CD4-positive, alpha-beta T cell (primary cell): ENCODE results near the gene LARGE1. TPM values are rescaled to one million over a fixed set of nuclear protein-coding genes. Genes with fewer than 3 reads are reported as not detected.

ENCODE experiments used
- ATAC-seq: fragments of 200-7000 bp; cut with Tn5 transposase; one replicate; pipeline ENCODE4 v1.10.0; 2022; ENCODE audit warnings: mild to moderate bottlenecking; ENCODE audit not compliant: poor library complexity
- CTCF ChIA-PET: fragments of 350-600 bp; sonication (Branson Sonifier 250); formaldehyde crosslinking; loops from one replicate; lab custom pipeline; 2021; ENCODE audit warnings: antibody characterized with exemption, inconsistent platforms; lab: Charles Lee
- POLR2A ChIA-PET: fragments of 350-600 bp; sonication (Branson Sonifier 250); formaldehyde crosslinking; loops from one replicate; lab custom pipeline; 2021; ENCODE audit warnings: antibody characterized with exemption, inconsistent platforms; lab: Charles Lee
- DNase-seq, 14 experiments: peaks; one replicate each; pipeline ENCODE4 v3.0.0-alpha.2; 2013 to 2020; ENCODE audit warnings: mixed read lengths in 2 of 14
- H3K27ac ChIP-seq, 2 donors: one replicate each; pipeline versions ENCODE4 v1.5.1 to v1.7.0; 2013; ENCODE audit warnings: low read length in 2 of 2, low read depth in 1 of 2, mild to moderate bottlenecking in 1 of 2
- H3K27me3 ChIP-seq, 2 experiments: 1 replicate in 1 of 2; 2 replicates in 1 of 2; pipeline versions ENCODE4 v1.6.1 to v1.7.0; 2013; ENCODE audit warnings: low read length in 2 of 2, control low read depth in 1 of 2, mild to moderate bottlenecking in 1 of 2, moderate library complexity in 1 of 2; ENCODE audit not compliant: insufficient read depth in 2 of 2, control insufficient read depth in 1 of 2
- H3K36me3 ChIP-seq: one replicate; pipeline ENCODE4 v1.6.1; 2013; ENCODE audit warnings: low read length, control low read depth; ENCODE audit not compliant: insufficient read depth
- H3K4me1 ChIP-seq: one replicate; pipeline ENCODE4 v1.6.1; 2013; ENCODE audit warnings: low read length, control low read depth; ENCODE audit not compliant: insufficient read depth
- H3K4me3 ChIP-seq: one replicate; pipeline ENCODE4 v1.5.1; 2013; ENCODE audit warnings: mild to moderate bottlenecking, low read length, moderate library complexity
- H3K9me3 ChIP-seq, 2 experiments: 1 replicate in 1 of 2; 2 replicates in 1 of 2; pipeline versions ENCODE4 v1.6.1 to v1.7.0; 2013; ENCODE audit warnings: low read length in 2 of 2, mild to moderate bottlenecking in 2 of 2, control low read depth in 1 of 2, moderate library complexity in 1 of 2; ENCODE audit not compliant: control insufficient read depth in 1 of 2, insufficient read depth in 1 of 2
- H3K27ac Mint-ChIP-seq: one replicate; pipeline ENCODE4 v1.8.0; 2020; ENCODE audit warnings: mixed read lengths
- H3K27me3 Mint-ChIP-seq: one replicate; pipeline ENCODE4 v1.8.0; 2021; ENCODE audit warnings: mixed read lengths
- H3K36me3 Mint-ChIP-seq: one replicate; pipeline ENCODE4 v1.8.0; 2021; ENCODE audit warnings: low read depth, mixed read lengths
- H3K4me1 Mint-ChIP-seq: one replicate; pipeline ENCODE4 v1.8.0; 2021; ENCODE audit warnings: low read depth, mixed read lengths
- H3K4me3 Mint-ChIP-seq: one replicate; pipeline ENCODE4 v1.8.0; 2020; ENCODE audit warnings: mild to moderate bottlenecking, mixed read lengths
- H3K9me3 Mint-ChIP-seq: one replicate; pipeline ENCODE4 v1.8.0; 2020; ENCODE audit warnings: mixed read lengths
- intact Hi-C, 2 experiments: fragments of 100-400 bp; cut with DNase I in 1 of 2; cut with micrococcal nuclease in 1 of 2; formaldehyde crosslinking; loops; one replicate each; pipeline versions ENCODE4 v1.15.1 to v1.9.0; 2023 to 2025; cut with DNase I, micrococcal nuclease
- total RNA-seq, 174 experiments: library from RNA in 2 of 174; stranded (reverse) in 2 of 174; gene quantifications; one replicate each; pipeline ENCODE4 v1.2.3 and lab custom pipeline; 2021 to 2026
- TF ChIP-seq, protein P1 (sequence below): fragments of 200-600 bp; IDR thresholded peaks from one replicate; pipeline ENCODE4 v1.8.0; 2022; ENCODE audit warnings: antibody characterized with exemption, mild to moderate bottlenecking

The LARGE1 gene
- total RNA-seq, 2 experiments from 2014 or later: 0.14 to 0.70 TPM

DNA sequence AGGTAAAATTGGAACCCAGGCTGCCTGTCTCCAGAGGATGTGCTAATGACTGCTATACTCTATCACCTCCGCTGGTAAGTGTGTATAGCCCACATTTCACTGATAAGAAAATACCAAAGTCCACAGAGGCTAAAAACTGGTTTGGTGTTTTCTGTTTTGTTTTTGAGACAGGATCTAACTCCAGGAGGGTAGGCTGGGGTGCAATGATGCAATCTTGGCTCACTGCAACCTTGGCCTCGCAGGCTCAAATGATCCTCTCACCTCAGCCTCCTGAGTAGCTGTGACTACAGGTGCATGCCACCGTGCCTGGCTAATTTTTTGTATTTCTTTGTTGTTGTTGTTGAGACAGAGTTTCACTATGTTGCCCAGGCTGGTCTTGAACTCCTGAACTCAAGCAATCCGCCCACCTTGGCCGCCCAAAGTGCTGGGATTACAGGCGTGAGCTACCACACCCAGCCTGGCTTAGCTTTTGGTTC lies 409.8 kb downstream of the LARGE1 start:
- TF ChIP-seq, protein P1, sequence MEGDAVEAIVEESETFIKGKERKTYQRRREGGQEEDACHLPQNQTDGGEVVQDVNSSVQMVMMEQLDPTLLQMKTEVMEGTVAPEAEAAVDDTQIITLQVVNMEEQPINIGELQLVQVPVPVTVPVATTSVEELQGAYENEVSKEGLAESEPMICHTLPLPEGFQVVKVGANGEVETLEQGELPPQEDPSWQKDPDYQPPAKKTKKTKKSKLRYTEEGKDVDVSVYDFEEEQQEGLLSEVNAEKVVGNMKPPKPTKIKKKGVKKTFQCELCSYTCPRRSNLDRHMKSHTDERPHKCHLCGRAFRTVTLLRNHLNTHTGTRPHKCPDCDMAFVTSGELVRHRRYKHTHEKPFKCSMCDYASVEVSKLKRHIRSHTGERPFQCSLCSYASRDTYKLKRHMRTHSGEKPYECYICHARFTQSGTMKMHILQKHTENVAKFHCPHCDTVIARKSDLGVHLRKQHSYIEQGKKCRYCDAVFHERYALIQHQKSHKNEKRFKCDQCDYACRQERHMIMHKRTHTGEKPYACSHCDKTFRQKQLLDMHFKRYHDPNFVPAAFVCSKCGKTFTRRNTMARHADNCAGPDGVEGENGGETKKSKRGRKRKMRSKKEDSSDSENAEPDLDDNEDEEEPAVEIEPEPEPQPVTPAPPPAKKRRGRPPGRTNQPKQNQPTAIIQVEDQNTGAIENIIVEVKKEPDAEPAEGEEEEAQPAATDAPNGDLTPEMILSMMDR: no peak
- Mint-ChIP-seq H3K9me3 (no peaks in the 10 kb centered on the region), H3K27ac (no peak overlapping the region), H3K36me3 (no peaks in the 10 kb centered on the region), H3K27me3 (no peaks in the 10 kb centered on the region), H3K4me1 (no peaks in the 10 kb centered on the region), H3K4me3 (no peak overlapping the region)
- POLR2A ChIA-PET: no interaction called here
- H3K27me3 ChIP-seq: no peaks in the 10 kb centered on the region
- no peak overlapping the region for H3K27ac ChIP-seq
- intact Hi-C loops: no loop called here
- ATAC-seq: no peak
- no peaks in the 10 kb centered on the region for H3K9me3 ChIP-seq
- no peaks in the 10 kb centered on the region for H3K36me3 ChIP-seq
- no peaks in the 10 kb centered on the region for H3K4me1 ChIP-seq
- CTCF ChIA-PET: no interaction called here
- no peak overlapping the region for H3K4me3 ChIP-seq
- DNase-seq: no peak

DNA sequence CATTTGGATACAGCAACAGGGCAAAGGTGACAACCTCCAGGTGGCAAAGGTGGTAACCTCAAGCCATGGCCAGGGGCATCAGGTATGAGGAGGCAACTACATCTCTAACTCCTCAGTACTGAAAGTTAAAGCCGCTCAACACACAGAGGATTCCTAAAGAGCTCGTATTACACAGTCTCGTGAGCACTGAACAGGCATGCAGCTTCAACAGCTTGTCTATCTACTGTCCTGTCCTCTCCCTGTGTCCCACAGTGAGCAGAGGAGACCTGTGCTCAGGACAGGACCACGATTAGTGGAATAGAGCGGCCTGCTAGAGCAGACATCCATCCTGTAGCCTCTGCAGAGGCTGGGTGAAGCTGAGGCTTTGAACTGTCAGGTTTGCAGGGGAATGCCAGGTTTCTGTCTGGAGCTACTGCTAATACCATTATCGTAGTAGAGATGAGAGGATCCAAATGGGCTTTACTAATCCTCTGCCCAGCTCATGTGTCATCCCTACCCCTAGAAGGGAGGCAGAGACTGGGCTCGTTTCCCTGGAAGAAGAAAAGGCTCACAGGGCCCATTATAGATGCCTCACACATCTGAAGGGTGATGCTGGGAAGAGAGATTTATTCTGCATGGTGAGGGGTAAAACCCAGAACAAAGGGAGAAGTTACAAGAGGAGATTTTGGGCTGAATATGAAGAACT lies 415.2 kb downstream of the LARGE1 start:
- ChIA-PET POLR2A (no interaction called here), CTCF (no interaction called here)
- DNase-seq (no peak), ATAC-seq (no peak)
- Histone ChIP-seq H3K4me1 (no peaks in the 10 kb centered on the region), H3K4me3 (no peak overlapping the region), H3K27me3 (no peaks in the 10 kb centered on the region), H3K36me3 (no peaks in the 10 kb centered on the region), H3K9me3 (no peaks in the 10 kb centered on the region), H3K27ac (no peak overlapping the region)
- intact Hi-C loops: no loop called here
- H3K36me3 Mint-ChIP-seq: no peaks in the 10 kb centered on the region
- TF ChIP-seq, protein P1: no peak
- H3K27ac Mint-ChIP-seq: no peak overlapping the region
- no peaks in the 10 kb centered on the region for H3K27me3 Mint-ChIP-seq
- H3K4me1 Mint-ChIP-seq: no peaks in the 10 kb centered on the region
- H3K9me3 Mint-ChIP-seq: no peaks in the 10 kb centered on the region
- H3K4me3 Mint-ChIP-seq: no peak overlapping the region

DNA sequence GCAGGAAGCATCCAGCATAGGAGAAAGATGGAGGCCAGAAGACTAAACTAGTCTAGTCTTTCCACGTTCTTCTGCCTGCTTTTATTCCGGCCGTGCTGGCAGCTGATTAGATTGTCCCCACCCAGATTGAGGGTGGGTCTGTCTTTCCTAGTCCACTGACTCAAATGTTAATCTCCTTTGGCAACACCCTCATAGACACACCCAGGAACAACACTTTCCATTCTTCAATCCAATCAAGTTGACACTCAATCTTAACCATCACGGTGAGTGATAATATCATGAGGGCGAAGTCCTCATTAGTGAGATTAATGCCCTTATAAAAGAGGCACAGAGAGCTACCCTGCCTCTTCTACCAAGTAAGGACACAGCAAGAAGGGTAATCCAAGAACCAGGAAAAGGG lies 424.2 kb downstream of the LARGE1 start:
- H3K4me1 Mint-ChIP-seq: peaks cover 8% of the 10 kb centered on the region
- DNase-seq: no peak
- Histone ChIP-seq H3K27ac (no peak overlapping the region), H3K36me3 (no peaks in the 10 kb centered on the region), H3K9me3 (no peaks in the 10 kb centered on the region), H3K27me3 (no peaks in the 10 kb centered on the region), H3K4me1 (no peaks in the 10 kb centered on the region), H3K4me3 (no peak overlapping the region)
- no peak overlapping the region for H3K4me3 Mint-ChIP-seq
- H3K9me3 Mint-ChIP-seq: no peaks in the 10 kb centered on the region
- no peak for ATAC-seq
- no peak overlapping the region for H3K27ac Mint-ChIP-seq
- no peaks in the 10 kb centered on the region for H3K36me3 Mint-ChIP-seq
- intact Hi-C loops: no loop called here
- ChIA-PET CTCF (no interaction called here), POLR2A (no interaction called here)
- H3K27me3 Mint-ChIP-seq: no peaks in the 10 kb centered on the region
- TF ChIP-seq, protein P1: no peak
